ENCODE data around the gene STK16.

Gene STK16

GRCh38 chr2:219289537-219290361, 44.5 kb downstream of the STK16 start:
- no peak for DNase-seq

GRCh38 chr2:219290381-219291171, 45.3 kb downstream of the STK16 start:
- no peak for DNase-seq

GRCh38 chr2:219291394-219291793, 46.1 kb downstream of the STK16 start:
- DNase-seq = no peak

- no peak for DNase-seq
Observed at GRCh38 chr2:219291910-219292490, 46.7 kb downstream of the STK16 start.

- DNase-seq = no peak
Observed at GRCh38 chr2:219292616-219293015, 47.3 kb downstream of the STK16 start.

GRCh38 chr2:219293736-219294231, 48.5 kb downstream of the STK16 start:
- DNase-seq = no peak

- peak; percentile 54 to 73 for DNase-seq
Observed at GRCh38 chr2:219294356-219295351, 49.4 kb downstream of the STK16 start.

GRCh38 chr2:219296142-219296541, 50.9 kb downstream of the STK16 start:
- no peak for DNase-seq

- DNase-seq = no peak
Observed at GRCh38 chr2:219296631-219297391, 51.5 kb downstream of the STK16 start.

GRCh38 chr2:219297766-219298456, 52.6 kb downstream of the STK16 start:
- DNase-seq = no peak

GRCh38 chr2:219298759-219299371, 53.6 kb downstream of the STK16 start:
- peak; percentile 13 to 67 for DNase-seq

- DNase-seq = no peak
Observed at GRCh38 chr2:219299372-219299760, 54.1 kb downstream of the STK16 start.

Measured in NCI-H524 (cell line).